Fibroblast of pulmonary artery (primary cell): ENCODE measurements around the gene HOXB7.

Experiments
- DNase-seq: peaks from one replicate; pipeline ENCODE4 v3.0.0-alpha.2; 2010; ENCODE audit warnings: low read depth
- H3K4me3 ChIP-seq: replicated peaks from 2 replicates; pipeline ENCODE4 v1.5.1; 2011; ENCODE audit warnings: low read depth, mild to moderate bottlenecking, control low read depth, low read length, moderate library complexity
- TF ChIP-seq, protein P1 (sequence below): IDR thresholded peaks from 2 replicates; pipeline ENCODE4 v1.5.1; 2011; ENCODE audit warnings: mild to moderate bottlenecking, control low read depth, low read length, inconsistent platforms; ENCODE audit errors: missing control alignments

The HOXB7 gene

DNA sequence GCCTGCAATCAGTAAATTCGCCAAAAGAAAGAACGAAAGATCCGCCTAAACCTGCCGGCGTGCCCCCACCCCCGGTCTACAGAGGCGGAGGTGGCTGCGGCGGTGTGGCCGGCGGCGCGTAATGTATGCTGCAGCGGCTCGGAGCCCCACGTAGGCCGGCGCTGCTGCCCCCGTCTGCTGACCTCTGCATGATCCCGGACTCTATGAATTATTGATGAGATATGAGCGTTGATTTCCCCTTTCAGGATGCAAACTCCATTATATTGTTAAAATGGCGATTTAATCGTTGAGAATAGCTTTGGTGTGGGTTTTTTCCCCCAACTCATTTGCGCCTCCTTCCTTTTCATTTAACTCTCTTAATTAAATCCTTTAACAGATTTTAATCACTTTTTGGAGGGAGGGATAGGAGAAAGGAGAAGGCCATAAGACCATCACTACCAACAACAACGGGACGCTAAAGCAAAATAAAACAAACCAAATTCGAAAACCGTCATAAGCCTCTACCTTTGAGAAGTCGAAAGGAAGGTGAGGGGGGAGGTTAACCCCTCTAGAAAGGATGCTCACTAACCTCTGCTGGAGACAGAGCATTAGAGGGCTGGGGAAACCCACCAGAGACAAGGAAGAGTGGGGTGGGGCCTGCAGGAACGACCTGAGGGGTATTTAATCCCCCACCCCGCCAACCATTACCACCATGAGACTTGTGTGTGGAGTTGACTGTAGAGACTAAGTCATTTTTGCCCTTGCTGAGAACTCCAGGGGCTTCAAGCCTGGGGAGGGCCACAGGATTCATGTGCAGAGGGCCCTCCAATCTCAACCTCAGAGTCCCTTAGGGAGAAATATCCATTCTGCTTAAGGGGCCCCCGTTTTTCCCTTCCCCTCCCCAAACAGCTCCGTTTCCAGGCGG is 24.2 kb downstream of the HOXB7 start:
- peak overlapping the region; percentile 61 for H3K4me3 ChIP-seq
- no peak for DNase-seq
- TF ChIP-seq, protein P1, sequence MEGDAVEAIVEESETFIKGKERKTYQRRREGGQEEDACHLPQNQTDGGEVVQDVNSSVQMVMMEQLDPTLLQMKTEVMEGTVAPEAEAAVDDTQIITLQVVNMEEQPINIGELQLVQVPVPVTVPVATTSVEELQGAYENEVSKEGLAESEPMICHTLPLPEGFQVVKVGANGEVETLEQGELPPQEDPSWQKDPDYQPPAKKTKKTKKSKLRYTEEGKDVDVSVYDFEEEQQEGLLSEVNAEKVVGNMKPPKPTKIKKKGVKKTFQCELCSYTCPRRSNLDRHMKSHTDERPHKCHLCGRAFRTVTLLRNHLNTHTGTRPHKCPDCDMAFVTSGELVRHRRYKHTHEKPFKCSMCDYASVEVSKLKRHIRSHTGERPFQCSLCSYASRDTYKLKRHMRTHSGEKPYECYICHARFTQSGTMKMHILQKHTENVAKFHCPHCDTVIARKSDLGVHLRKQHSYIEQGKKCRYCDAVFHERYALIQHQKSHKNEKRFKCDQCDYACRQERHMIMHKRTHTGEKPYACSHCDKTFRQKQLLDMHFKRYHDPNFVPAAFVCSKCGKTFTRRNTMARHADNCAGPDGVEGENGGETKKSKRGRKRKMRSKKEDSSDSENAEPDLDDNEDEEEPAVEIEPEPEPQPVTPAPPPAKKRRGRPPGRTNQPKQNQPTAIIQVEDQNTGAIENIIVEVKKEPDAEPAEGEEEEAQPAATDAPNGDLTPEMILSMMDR: no peak

DNA sequence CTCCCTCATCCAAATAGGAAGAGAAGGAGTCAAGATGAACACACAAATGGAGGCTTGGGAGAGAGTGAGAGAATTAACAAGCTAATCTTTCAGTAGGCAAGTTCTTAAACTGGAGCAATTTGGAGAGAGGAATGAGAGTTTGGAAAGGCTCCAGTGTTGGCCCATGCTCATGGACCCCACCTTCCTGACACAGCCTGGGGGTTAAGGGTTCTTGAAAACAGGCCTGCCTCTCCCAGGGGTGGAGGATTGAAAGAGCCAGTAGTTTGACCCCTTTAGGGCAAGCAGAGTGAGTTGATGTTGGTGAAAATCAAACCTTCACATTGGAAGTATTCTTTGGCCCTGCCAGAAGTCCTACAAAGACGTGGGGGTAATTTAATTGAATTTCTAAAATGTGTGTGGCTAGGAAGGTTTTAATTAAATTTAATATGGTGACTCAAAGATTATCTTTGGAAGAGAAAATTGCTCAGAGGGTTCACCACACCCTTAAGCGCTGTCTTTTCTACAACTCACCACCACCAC is 26.5 kb downstream of the HOXB7 start:
- peak overlapping the region; percentile 61 for H3K4me3 ChIP-seq
- DNase-seq: no peak
- TF ChIP-seq, protein P1: no peak

DNA sequence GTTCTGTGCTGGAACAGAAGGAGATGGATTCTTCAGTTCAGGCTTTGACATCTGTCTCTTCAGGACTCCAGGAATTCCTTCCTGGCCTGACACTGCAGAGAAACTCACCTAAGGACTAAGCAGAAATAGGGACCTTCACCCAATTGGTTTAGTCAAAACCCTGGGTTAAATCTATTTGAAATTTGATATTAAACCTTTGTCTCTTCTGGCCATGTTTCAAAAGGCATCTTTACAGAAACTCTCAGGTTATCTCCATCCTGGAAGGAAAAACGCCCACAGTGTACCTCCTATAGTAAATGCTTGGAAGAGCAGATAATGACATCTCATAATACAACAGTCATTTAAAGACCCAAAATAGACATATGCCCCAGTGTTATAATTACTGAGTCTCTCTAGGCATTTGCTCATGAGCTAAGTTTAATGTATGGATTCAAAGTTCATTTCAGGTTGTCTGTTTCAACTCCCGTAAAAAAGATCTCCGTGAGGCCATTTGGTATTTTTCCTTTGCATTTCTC is 27.1 kb downstream of the HOXB7 start:
- DNase-seq: no peak
- TF ChIP-seq, protein P1: no peak
- H3K4me3 ChIP-seq: no peak overlapping the region

DNA sequence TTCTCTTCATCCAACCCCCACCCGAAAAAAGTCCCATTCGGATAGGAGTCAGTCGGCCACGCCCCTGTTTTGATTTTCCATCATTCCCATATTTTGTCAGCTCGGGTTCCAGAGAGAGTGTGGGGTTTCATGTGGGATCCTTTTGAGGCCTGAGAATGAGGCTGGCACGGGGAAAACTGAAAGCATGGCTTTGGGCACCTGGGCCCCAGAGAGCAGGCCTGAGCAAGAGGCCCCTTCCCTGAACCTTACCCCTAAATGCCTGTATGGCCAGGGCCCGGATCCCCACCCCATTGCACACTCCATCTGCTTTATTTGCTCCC is 28.1 kb downstream of the HOXB7 start:
- no peak for DNase-seq
- peak overlapping the region; percentile 52 for H3K4me3 ChIP-seq
- TF ChIP-seq, protein P1: no peak

DNA sequence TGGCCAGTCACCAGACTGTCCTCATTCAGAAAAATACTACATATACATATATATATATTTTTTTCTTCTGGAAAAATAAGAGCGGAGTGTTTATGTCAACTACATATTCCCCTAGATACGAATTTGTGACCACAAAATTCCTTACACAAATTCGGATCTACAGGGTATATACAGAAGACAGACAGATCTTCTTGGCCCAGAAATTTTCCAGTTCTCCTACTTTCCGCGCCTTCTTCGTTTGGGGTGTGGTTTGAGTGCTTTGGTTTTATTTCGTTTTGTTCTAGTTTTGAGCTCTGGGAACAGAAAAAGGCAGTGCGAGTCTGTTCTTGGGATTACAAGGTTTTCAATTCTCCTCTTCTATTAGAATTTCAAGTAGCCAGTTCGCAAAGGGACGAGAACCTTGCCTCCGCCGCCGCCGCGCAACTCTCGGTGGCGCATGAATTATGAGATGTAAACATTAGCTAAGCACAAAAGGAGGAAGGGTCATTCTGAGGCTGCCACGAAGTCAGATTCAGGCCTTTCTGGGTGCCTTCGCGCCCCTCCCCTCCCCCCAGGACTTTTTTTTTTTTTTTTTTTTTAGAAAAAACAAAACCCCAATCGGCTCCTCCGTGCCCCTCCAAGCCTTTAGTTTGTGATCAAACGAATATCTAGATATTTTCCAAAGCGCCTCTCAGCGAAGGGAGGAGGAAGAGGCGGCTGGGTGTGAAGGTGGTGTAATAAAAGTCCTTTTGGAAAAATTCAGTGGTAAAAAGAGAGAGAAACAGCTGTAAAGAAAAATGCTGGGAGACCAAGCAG is 30.9 kb downstream of the HOXB7 start:
- H3K4me3 ChIP-seq: no peak overlapping the region
- no peak for DNase-seq
- TF ChIP-seq, protein P1: no peak

DNA sequence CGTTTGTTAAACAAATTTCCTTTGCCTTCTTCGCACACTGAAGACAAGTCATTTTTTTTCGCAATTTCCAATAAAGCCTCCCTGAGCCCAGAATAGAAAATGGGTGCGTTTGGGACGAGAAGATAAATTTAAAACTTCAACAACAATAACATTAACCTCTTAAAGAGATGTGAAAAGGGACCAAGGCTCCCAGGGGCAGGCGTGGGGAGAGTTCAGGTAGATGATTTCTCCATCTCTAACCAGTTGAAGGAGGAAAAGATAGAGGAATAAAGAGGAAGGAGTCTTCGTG is 31.4 kb downstream of the HOXB7 start:
- no peak overlapping the region for H3K4me3 ChIP-seq

More for the DNA sequence above, 31.4 kb downstream of the HOXB7 start:
- TF ChIP-seq, protein P1: no peak
- DNase-seq: no peak
